ENCODE results near the gene TGFBR2. TPM values are rescaled to one million over a fixed set of nuclear protein-coding genes. Genes with fewer than 3 reads are reported as not detected.

The TGFBR2 gene
- total RNA-seq, 1 experiment from 2014 or later, result 22.5 TPM

DNA sequence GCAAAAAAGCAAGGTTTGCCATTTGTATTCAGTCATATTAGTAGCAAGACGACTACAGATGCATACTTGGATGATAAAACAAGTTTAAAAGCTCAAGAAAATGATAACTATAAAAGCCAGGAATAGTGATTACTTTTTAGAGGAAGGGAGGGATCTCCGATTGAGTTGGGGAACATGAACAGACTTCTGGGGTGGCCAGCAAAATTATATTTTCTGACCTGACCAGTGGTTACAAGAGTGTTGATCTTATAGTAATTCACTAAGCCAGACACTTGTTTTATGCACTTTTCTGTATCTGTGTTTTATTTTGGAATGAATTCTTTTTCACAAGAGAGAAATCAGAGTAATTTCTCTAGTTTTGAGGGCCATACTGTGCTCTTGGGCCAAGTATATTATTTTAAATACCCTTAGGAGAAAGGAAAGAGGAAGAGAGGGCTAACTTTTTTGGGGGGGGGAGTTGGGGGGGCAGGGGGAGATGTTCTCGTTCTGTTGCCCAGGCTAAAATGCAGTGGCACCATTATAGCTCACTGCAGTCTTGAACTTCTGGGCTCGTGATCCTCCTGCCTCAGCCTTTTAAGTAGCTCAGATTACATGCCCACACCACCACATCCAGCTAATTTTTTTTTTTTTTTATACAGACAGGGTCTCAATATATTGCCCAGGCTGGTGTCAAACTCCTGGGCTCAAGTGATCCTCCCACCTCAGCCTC is 57.3 kb downstream of the TGFBR2 start:
- BruUV-seq (replicated peaks), result no TSS peak
- no peaks in the 10 kb centered on the region for H3K27me3 ChIP-seq (ENCODE audit: insufficient read depth, low read length)
- ChIA-PET POLR2A (interaction anchor here (0.7 kb wide), 1 partner anchor 31 kb away, joined by 4 read pairs; no protein-coding TSS in a partner anchor), RAD21 (ENCODE audit: low non-redundant PET in 1 of 2, low total read pairs in 2 of 2, uncharacterized antibody in 2 of 2, unreplicated experiment in 2 of 2) (no interaction called here), CTCF (interaction anchor here (0.7 kb wide), 1 partner anchor 72 kb away, joined by 6 read pairs; no protein-coding TSS in a partner anchor)
- no peak overlapping the region for H3K4me3 ChIP-seq (replicated peaks in 1 of 2; ENCODE audit: low read depth in 1 of 2, low read length in 2 of 2)
- no peak overlapping the region for H2AFZ ChIP-seq (ENCODE audit: low read depth, low read length, poor library complexity, severe bottlenecking)
- H3K9me2 ChIP-seq (ENCODE audit: insufficient read depth), result no peaks in the 10 kb centered on the region
- H3K4me2 ChIP-seq (ENCODE audit: low read length), result no peak overlapping the region
- H3K27ac ChIP-seq (ENCODE audit: low read depth, low read length), result no peak overlapping the region
- H3K9me3 ChIP-seq (ENCODE audit: control insufficient read depth in 1 of 2, insufficient read depth in 1 of 2, low read depth in 1 of 2, low read length in 2 of 2), result no peaks in the 10 kb centered on the region
- intact Hi-C loops (cut with micrococcal nuclease), result no loop called here
- DNase-seq (ENCODE audit: low read depth, low spot score) (no peak), ATAC-seq (no peak)
- peaks cover 9% of the 10 kb centered on the region for H4K20me1 ChIP-seq (ENCODE audit: insufficient read depth)
- no peak overlapping the region for H3K9ac ChIP-seq (ENCODE audit: low read length)
- H3K36me3 ChIP-seq (ENCODE audit: control insufficient read depth in 1 of 2, insufficient read depth in 2 of 2, low read length in 2 of 2), result peaks cover 12 to 33% of the 10 kb centered on the region in 2 experiments; a peak in 2 of 4 replicates
- TF ChIP-seq EZH2 (IDR thresholded peaks at IDR 0.05) (no peak), SIN3A (IDR thresholded peaks at IDR 0.05; ENCODE audit: low read depth) (no peak), POLR2AphosphoS5 (IDR thresholded peaks at IDR 0.05; ENCODE audit: low read depth, low read length) (no peak), EZH2phosphoT487 (IDR thresholded peaks at IDR 0.05; ENCODE audit: borderline replicate concordance) (no peak), ZFX (IDR thresholded peaks at IDR 0.05) (no peak), EGR1 (IDR thresholded peaks at IDR 0.05; ENCODE audit: low read depth) (no peak), ELF1 (IDR thresholded peaks at IDR 0.05; ENCODE audit: borderline replicate concordance, low read depth) (no peak), CBX3 (IDR thresholded peaks at IDR 0.05; ENCODE audit: low read depth) (no peak), ATF3 (IDR thresholded peaks at IDR 0.05) (no peak)
- TF ChIP-seq, protein P1, sequence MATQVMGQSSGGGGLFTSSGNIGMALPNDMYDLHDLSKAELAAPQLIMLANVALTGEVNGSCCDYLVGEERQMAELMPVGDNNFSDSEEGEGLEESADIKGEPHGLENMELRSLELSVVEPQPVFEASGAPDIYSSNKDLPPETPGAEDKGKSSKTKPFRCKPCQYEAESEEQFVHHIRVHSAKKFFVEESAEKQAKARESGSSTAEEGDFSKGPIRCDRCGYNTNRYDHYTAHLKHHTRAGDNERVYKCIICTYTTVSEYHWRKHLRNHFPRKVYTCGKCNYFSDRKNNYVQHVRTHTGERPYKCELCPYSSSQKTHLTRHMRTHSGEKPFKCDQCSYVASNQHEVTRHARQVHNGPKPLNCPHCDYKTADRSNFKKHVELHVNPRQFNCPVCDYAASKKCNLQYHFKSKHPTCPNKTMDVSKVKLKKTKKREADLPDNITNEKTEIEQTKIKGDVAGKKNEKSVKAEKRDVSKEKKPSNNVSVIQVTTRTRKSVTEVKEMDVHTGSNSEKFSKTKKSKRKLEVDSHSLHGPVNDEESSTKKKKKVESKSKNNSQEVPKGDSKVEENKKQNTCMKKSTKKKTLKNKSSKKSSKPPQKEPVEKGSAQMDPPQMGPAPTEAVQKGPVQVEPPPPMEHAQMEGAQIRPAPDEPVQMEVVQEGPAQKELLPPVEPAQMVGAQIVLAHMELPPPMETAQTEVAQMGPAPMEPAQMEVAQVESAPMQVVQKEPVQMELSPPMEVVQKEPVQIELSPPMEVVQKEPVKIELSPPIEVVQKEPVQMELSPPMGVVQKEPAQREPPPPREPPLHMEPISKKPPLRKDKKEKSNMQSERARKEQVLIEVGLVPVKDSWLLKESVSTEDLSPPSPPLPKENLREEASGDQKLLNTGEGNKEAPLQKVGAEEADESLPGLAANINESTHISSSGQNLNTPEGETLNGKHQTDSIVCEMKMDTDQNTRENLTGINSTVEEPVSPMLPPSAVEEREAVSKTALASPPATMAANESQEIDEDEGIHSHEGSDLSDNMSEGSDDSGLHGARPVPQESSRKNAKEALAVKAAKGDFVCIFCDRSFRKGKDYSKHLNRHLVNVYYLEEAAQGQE (IDR thresholded peaks at IDR 0.05; ENCODE audit: low read depth), result no peak
- H3K4me1 ChIP-seq (ENCODE audit: control insufficient read depth in 1 of 2, insufficient read depth in 2 of 2, low read length in 2 of 2), result peaks cover 73 to 74% of the 10 kb centered on the region in 2 experiments
- H3K79me2 ChIP-seq (ENCODE audit: insufficient read depth, low read length), result peaks cover 85% of the 10 kb centered on the region
